HG02763 (cell line): Measurements from ENCODE around the gene RAVER2.
"Not testable (repeated sequence)": the region's sequence is repeated elsewhere in the genome, so short reads cannot be mapped to it uniquely, and the experiment has no call there.

Experiments
- ATAC-seq: cut with Tn5 transposase; IDR thresholded peaks from one replicate; pipeline ENCODE4 v1.9.1; 2021; ENCODE audit warnings: mild to moderate bottlenecking, moderate library complexity; ENCODE audit not compliant: unreplicated experiment

The RAVER2 gene

GRCh38 chr1:64744492-64745180 lies at the start of gene RAVER2:
Gene RAVER2 (plus strand): TSS chr1:64745075. CDS start chr1:64745173, 98 bp downstream.
- no peak for ATAC-seq

GRCh38 chr1:64696879-64697278 lies 48.0 kb upstream of the RAVER2 start:
- ATAC-seq: no peak

GRCh38 chr1:64699327-64699726 lies 45.5 kb upstream of the RAVER2 start:
- ATAC-seq: no peak

GRCh38 chr1:64701071-64701470 lies 43.8 kb upstream of the RAVER2 start:
- ATAC-seq: no peak

GRCh38 chr1:64701886-64702285 lies 43.0 kb upstream of the RAVER2 start:
- no peak for ATAC-seq

GRCh38 chr1:64702670-64703069 lies 42.2 kb upstream of the RAVER2 start:
- not testable (repeated sequence) for ATAC-seq

GRCh38 chr1:64703600-64703999 lies 41.3 kb upstream of the RAVER2 start:
- ATAC-seq: no peak

GRCh38 chr1:64705591-64705990 lies 39.3 kb upstream of the RAVER2 start:
- no peak for ATAC-seq

GRCh38 chr1:64711266-64711665 lies 33.6 kb upstream of the RAVER2 start:
- no peak for ATAC-seq

GRCh38 chr1:64712049-64712448 lies 32.8 kb upstream of the RAVER2 start:
- no peak for ATAC-seq

- no peak for ATAC-seq
These were observed 29.7 kb upstream of the RAVER2 start for GRCh38 chr1:64715186-64715585.

- no peak for ATAC-seq
These were observed 23.7 kb upstream of the RAVER2 start for GRCh38 chr1:64721135-64721534.

GRCh38 chr1:64721576-64722145 lies 23.2 kb upstream of the RAVER2 start:
- no peak for ATAC-seq

- ATAC-seq: no peak
These were observed 17.0 kb upstream of the RAVER2 start for GRCh38 chr1:64727861-64728260.

GRCh38 chr1:64733581-64734286 lies 11.1 kb upstream of the RAVER2 start:
- ATAC-seq: no peak

GRCh38 chr1:64734287-64734652 lies 10.6 kb upstream of the RAVER2 start:
- ATAC-seq: no peak

- ATAC-seq: not testable (repeated sequence)
These were observed 4.2 kb upstream of the RAVER2 start for GRCh38 chr1:64740687-64741086.

GRCh38 chr1:64743954-64744491 lies 852 bp upstream of the RAVER2 start:
- no peak for ATAC-seq

- no peak for ATAC-seq
These were observed 508 bp downstream of the RAVER2 start for GRCh38 chr1:64745181-64745985.

- no peak for ATAC-seq
These were observed 1.4 kb downstream of the RAVER2 start for GRCh38 chr1:64745986-64746940.
